ENCODE results near the gene KDM8.

DNA sequence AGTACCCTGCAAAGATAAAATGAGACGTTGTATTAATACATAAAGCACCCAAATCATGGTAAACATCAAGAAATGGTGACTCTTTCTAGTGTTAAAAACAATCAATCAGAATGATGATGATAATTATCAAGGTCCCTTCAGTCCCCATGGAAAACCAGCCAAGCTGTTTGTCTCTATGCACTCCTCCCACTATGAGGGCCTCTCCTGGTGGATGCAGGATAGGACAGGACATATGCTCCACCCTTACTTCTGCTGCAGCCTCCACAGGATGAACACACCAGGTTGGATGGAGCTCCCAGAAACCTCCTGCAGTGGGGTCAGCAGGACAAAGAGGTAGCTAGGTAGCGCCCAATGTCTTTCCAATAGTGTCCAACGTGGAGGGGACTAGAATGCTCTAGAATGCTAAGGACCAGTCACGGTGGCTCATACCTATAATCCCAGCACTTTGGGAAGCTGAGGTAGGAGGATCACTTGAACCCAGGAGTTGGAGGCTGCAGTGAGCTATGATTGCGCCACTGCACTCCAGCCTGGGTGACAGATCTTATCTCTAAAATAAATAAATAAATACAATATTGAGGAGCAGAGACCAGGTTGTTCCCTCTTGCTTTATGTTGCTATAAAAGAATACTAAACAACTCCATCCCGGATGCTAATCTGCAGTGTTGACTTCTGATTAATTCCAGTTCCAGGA is 9.9 kb upstream of the KDM8 start:
- TF ChIP-seq GATA2 (IDR thresholded peaks at IDR 0.05; ENCODE audit: low read depth, low read length): no peak
- TF ChIP-seq GATA3 (IDR thresholded peaks at IDR 0.05; ENCODE audit: low read depth, low read length): no peak

All from SH-SY5Y (cell line).